ENCODE measurements around the gene PGAP1. TPM values are rescaled to one million over a fixed set of nuclear protein-coding genes. Genes with fewer than 3 reads are reported as not detected.

PGAP1 gene
- total RNA-seq, 1 donor from 2014 or later = 45.1 TPM

DNA sequence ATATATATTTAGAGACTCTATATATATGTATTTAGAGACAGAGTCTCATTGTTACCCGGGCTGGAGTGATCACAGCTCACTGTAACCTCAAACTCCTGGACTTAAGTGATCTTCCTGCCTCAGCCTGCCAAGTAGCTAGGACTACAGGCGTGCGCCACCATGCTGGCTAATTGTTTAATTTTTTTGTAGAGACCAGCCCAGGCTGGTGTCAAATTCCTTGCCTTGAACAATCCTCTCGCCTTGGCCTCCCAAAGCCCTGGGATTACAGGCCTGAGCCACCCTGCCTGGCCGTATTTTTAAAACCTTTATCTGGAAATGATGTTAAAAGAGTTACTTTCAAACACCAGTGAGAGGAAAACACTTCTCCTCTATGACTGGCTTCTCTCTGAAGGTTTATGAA is 30.9 kb upstream of the PGAP1 start:
- no peak overlapping the region for H3K27ac Mint-ChIP-seq
- no peak for DNase-seq (ENCODE audit: extremely low spot score, unreplicated experiment)
- peaks cover 11% of the 10 kb centered on the region for H3K4me1 Mint-ChIP-seq (ENCODE audit: unreplicated experiment)
- H3K9me3 Mint-ChIP-seq = no peaks in the 10 kb centered on the region
- H3K27me3 Mint-ChIP-seq = no peaks in the 10 kb centered on the region
- no peaks in the 10 kb centered on the region for H3K36me3 Mint-ChIP-seq
- TF ChIP-seq, protein P1, sequence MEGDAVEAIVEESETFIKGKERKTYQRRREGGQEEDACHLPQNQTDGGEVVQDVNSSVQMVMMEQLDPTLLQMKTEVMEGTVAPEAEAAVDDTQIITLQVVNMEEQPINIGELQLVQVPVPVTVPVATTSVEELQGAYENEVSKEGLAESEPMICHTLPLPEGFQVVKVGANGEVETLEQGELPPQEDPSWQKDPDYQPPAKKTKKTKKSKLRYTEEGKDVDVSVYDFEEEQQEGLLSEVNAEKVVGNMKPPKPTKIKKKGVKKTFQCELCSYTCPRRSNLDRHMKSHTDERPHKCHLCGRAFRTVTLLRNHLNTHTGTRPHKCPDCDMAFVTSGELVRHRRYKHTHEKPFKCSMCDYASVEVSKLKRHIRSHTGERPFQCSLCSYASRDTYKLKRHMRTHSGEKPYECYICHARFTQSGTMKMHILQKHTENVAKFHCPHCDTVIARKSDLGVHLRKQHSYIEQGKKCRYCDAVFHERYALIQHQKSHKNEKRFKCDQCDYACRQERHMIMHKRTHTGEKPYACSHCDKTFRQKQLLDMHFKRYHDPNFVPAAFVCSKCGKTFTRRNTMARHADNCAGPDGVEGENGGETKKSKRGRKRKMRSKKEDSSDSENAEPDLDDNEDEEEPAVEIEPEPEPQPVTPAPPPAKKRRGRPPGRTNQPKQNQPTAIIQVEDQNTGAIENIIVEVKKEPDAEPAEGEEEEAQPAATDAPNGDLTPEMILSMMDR (conservative IDR thresholded peaks at IDR 0.05) = no peak
- H3K4me3 Mint-ChIP-seq = no peak overlapping the region

DNA sequence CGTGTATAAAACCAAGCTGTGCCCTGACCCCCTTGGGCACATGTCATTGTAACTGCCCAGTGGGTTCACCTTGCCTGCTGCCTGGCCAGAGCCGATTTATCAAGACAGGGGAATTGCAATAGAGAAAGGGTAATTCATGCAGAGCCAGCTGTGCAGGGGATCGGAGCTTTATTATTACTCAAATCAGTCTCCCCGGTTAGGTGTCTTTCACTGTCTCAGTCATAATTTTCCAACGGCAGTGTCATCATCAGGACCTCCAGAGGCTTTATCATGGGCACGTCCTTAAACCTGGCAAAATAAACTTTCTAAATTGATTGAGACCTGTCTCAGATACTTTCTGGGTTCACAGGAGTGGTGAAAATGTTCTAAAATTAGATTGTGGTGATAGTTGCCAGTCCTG is 29.6 kb upstream of the PGAP1 start:
- H3K36me3 Mint-ChIP-seq = no peaks in the 10 kb centered on the region

DNA sequence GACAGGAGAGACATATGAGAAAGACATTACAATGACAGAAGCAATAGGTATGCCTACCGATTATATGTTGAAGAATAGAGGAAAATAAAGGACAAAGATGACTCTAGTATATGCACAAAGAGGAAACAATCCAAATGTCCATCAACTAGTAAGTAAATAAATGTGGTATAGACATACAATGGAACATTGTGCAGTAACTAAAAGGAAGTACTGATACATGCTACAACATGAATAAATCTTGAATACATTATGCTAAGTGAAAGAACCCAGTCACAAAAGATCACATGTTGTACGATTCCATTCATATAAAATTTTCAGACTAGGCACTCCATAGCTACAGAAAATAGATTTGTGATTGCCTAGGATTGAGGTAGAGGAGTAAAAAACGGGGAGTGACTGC is 28.5 kb upstream of the PGAP1 start:
- Mint-ChIP-seq H3K27ac (no peak overlapping the region), H3K36me3 (no peaks in the 10 kb centered on the region), H3K9me3 (no peaks in the 10 kb centered on the region), H3K4me1 (ENCODE audit: unreplicated experiment) (peaks cover 11% of the 10 kb centered on the region), H3K27me3 (no peaks in the 10 kb centered on the region), H3K4me3 (no peak overlapping the region)
- TF ChIP-seq, protein P1 (conservative IDR thresholded peaks at IDR 0.05) = no peak
- DNase-seq (ENCODE audit: extremely low spot score, unreplicated experiment) = no peak

More for the DNA sequence above, 29.6 kb upstream of the PGAP1 start:
- Mint-ChIP-seq H3K4me1 (ENCODE audit: unreplicated experiment) (peaks cover 11% of the 10 kb centered on the region), H3K4me3 (no peak overlapping the region), H3K27me3 (no peaks in the 10 kb centered on the region), H3K9me3 (no peaks in the 10 kb centered on the region), H3K27ac (no peak overlapping the region)
- TF ChIP-seq, protein P1 (conservative IDR thresholded peaks at IDR 0.05) = no peak
- DNase-seq (ENCODE audit: extremely low spot score, unreplicated experiment) = no peak

DNA sequence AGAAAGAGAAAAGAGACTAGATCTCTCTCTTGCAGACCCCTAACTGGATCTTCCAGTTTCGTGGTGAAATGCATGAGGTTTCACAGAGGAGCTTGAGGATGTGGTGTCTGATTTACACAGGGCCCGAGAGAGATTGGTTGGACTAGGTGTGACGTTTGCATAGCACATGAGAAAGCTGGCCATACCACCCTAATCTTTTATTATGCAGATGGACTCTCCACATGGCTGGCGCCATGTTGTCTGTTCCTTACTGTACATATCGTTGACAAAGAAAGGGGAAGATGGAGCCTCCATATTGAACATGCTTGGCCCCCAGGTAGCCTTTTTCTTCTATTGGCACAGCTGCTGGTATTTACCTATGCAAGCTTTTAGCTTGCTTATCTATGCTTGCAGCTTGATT is 27.5 kb upstream of the PGAP1 start:
- no peak overlapping the region for H3K27ac Mint-ChIP-seq
- H3K4me3 Mint-ChIP-seq = no peak overlapping the region
- H3K4me1 Mint-ChIP-seq (ENCODE audit: unreplicated experiment) = peaks cover 11% of the 10 kb centered on the region
- no peaks in the 10 kb centered on the region for H3K36me3 Mint-ChIP-seq
- DNase-seq (ENCODE audit: extremely low spot score, unreplicated experiment) = no peak
- no peaks in the 10 kb centered on the region for H3K27me3 Mint-ChIP-seq
- H3K9me3 Mint-ChIP-seq = no peaks in the 10 kb centered on the region
- TF ChIP-seq, protein P1 (conservative IDR thresholded peaks at IDR 0.05) = no peak

DNA sequence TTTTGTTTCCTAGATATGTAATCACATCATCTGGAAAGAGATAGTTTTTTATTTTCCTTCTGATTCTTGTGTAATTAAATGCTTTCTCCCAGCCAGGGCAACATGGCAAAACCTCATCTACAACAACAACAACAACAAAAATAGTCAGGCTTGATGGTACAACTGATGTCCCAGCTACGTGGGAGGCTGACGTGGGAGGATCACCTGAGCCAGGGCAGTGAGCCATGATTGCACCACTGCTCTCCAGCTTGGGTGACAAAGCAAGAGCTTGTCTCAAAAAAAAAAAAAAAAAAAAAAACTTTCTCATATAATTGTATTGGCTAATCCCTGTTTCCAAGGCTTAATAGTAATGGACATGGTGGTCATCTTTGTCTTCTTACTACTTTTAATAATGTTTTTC is 26.4 kb upstream of the PGAP1 start:
- H3K27me3 Mint-ChIP-seq = no peaks in the 10 kb centered on the region
- no peak overlapping the region for H3K4me3 Mint-ChIP-seq

More for the DNA sequence above, 26.4 kb upstream of the PGAP1 start:
- no peak for DNase-seq (ENCODE audit: extremely low spot score, unreplicated experiment)
- peaks cover 11% of the 10 kb centered on the region for H3K4me1 Mint-ChIP-seq (ENCODE audit: unreplicated experiment)
- no peaks in the 10 kb centered on the region for H3K9me3 Mint-ChIP-seq
- no peaks in the 10 kb centered on the region for H3K36me3 Mint-ChIP-seq
- no peak overlapping the region for H3K27ac Mint-ChIP-seq
- TF ChIP-seq, protein P1 (conservative IDR thresholded peaks at IDR 0.05) = no peak

Data from type B pancreatic cell (in vitro differentiated cells).